Stimulated activated CD8-positive, alpha-beta memory T cell treated with anti-CD3 and anti-CD28 coated beads, Interleukin-2, amount 100 ng/mL, for 1 hour (primary cell): Measurements from ENCODE around the gene ARG1.
A peak's percentile ranks its signal among the peaks of the same experiment; 100 is the strongest.

Experiments
- DNase-seq, 2 donors: peaks; one replicate each; pipeline ENCODE4 v3.0.0-alpha.2; 2020; ENCODE audit warnings: low read depth in 2 of 2

ARG1 gene

GRCh38 chr6:131586543-131586942, 13.5 kb downstream of the ARG1 start:
- no peak for DNase-seq

GRCh38 chr6:131587909-131588308, 14.9 kb downstream of the ARG1 start:
- no peak for DNase-seq

DNA sequence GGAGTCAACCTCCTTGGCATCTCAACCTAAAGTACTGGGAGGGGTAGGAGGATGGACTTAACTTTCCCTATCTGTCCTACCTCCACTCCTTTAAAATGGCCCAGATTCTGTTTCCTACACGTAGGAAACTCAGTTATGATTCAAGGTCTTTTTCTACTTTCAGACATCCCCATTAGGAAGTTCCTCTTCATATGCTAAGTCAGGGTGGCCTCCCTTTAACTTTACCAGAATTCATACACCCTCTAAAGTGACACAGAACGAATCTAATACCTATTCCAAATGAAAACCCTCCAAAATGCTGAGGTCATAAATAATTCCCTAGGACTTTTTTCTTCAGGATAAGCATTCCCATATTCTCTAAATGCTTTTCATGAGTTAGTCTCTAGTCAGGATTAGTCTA, 15.6 kb downstream of the ARG1 start:
- no peak for DNase-seq

- DNase-seq = no peak
Measured at GRCh38 chr6:131592935-131593334, 19.9 kb downstream of the ARG1 start.

- no peak for DNase-seq
Measured at GRCh38 chr6:131594074-131594473, 21.0 kb downstream of the ARG1 start.

- no peak for DNase-seq
Measured at GRCh38 chr6:131597446-131597845, 24.4 kb downstream of the ARG1 start.

DNA sequence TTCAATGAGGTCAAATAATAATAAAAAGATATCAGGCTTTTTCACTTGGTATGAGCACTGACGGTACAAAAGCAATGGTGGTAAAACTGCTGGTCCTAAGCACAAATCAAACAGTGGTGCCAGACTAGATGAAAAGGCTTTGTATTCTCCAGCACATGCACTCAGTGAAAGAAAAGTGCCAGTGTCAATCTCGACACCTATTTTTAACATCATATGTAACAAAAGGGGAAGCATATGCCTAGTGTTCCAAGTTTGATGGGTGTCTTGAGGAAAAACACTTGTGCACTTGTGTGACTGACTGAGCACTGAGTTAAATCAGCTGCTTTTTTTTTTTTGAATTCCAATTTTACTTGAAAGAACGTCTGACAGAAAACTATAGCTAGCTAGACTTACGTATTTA, 27.7 kb downstream of the ARG1 start:
- DNase-seq = no peak

GRCh38 chr6:131602781-131603312, 29.8 kb downstream of the ARG1 start:
- no peak for DNase-seq

- DNase-seq = no peak
Measured at GRCh38 chr6:131613296-131613925, 40.4 kb downstream of the ARG1 start.

GRCh38 chr6:131615275-131615674, 42.2 kb downstream of the ARG1 start:
- DNase-seq = no peak

DNA sequence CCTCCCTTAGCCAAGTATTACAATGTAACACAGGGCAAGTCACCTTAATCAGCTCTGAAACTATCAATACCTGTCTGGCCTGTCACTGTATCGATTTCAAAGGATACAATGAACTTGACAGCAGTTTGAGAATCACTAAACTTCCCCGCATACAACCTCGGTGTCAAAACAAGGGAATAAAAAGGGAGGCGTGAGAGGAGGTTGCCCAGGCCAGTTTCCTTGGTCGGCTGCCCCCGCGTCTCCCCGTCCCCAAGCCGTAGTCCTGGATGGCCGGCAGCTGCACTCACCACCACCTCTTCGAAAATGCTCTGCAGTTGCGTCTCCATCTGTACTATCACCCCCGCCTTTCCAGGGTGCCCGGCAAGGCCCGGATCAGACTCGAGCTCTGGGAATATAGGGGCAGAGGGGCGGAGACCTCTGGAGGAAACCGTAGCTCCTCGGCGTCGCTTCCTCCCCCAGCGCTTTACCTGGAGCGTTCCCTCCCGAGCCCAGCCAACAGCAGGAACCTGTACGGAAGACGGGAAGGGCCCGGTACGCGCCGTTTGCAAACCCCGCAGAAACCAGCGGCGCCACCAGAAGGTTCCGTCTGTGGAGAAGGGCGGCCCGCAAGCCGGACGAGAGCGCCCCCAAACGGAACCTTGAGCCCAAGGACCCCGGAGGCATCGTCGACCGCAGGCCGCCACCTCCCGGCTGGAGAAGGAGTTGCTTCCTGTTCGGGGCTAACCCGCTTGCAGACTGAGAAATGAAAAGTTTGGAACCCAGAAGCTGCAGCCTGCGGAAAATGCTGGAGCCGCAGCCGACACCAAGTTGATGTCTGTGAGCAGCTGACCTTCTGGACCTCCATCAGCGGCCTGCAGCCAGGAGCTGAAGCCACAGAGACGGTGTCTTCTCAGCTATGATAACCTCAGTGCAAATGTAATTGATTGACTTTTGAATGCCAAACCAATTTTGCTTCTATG, 55.0 kb downstream of the ARG1 start, which contains the start of gene MED23:
Gene MED23 (minus strand): TSS at position 519 of the 959 bp plus-strand sequence. CDS start 193 bp downstream, at position 326.
- peak; percentile 87 to 88 for DNase-seq

- DNase-seq = no peak
Measured at GRCh38 chr6:131628726-131629125, 55.7 kb downstream of the ARG1 start.

DNA sequence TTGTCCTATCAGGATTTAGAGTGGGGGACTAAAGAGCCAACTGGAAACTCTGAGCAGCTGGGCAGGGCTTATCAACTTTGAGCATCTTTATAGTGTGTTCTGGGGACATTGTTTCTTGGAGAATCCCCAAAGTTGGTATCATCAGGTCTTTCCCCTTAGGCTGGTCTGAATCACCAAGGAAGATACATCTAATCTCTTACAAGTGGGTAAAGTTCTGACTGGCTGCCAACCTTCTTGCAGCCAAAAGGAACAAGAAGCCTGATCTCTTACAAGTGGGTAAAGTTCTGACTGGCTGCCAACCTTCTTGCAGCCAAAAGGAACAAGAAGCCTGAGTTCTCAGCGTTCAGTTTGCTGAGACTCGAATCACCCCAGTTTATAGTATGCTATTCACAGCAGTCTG, 56.6 kb downstream of the ARG1 start:
- DNase-seq = no peak

GRCh38 chr6:131631625-131632289, 58.7 kb downstream of the ARG1 start:
- no peak for DNase-seq
